ENCODE results near the gene PCCB.

GRCh38 chr3:136262559-136262958 is 12.4 kb downstream of the PCCB start:
- TF ChIP-seq CTCF (IDR thresholded peaks at IDR 0.05; ENCODE audit: low read depth, low read length): no peak
- no peak for TF ChIP-seq EZH2phosphoT487 (IDR thresholded peaks at IDR 0.05; ENCODE audit: low read depth)

Data from OCI-LY3 (cell line).